ENCODE results near the gene TPSB2. TPM values are rescaled to one million over a fixed set of nuclear protein-coding genes. Genes with fewer than 3 reads are reported as not detected.

The TPSB2 gene
- total RNA-seq, 1 donor from 2014 or later, result not detected

GRCh38 chr16:1198194-1198593 is 31.8 kb downstream of the TPSB2 start:
- intact Hi-C loops (cut with micrococcal nuclease), result no loop called here
- Mint-ChIP-seq H3K4me1 (no peaks in the 10 kb centered on the region), H3K36me3 (ENCODE audit: low read depth) (no peaks in the 10 kb centered on the region), H3K27ac (no peak overlapping the region), H3K9me3 (peaks cover 3% of the 10 kb centered on the region), H3K27me3 (no peaks in the 10 kb centered on the region), H3K4me3 (no peak overlapping the region)
- POLR2A ChIA-PET, result no interaction called here
- CTCF ChIA-PET, result no interaction called here
- TF ChIP-seq CTCF (IDR thresholded peaks at IDR 0.05), result no peak
- DNase-seq, result no peak
- ATAC-seq (ENCODE audit: low read depth), result no peak

- Mint-ChIP-seq H3K36me3 (ENCODE audit: low read depth) (no peaks in the 10 kb centered on the region), H3K27me3 (peaks cover 3% of the 10 kb centered on the region), H3K27ac (no peak overlapping the region), H3K4me1 (no peaks in the 10 kb centered on the region), H3K9me3 (peaks cover 3% of the 10 kb centered on the region), H3K4me3 (no peak overlapping the region)
- intact Hi-C loops (cut with micrococcal nuclease), result no loop called here
- ATAC-seq (ENCODE audit: low read depth), result no peak
- ChIA-PET POLR2A (no interaction called here), CTCF (no interaction called here)
- TF ChIP-seq CTCF (IDR thresholded peaks at IDR 0.05), result no peak
- DNase-seq, result no peak
These were observed 32.6 kb downstream of the TPSB2 start for GRCh38 chr16:1197237-1197866.

GRCh38 chr16:1196494-1196893 is 33.5 kb downstream of the TPSB2 start:
- Mint-ChIP-seq H3K4me3 (no peak overlapping the region), H3K27me3 (peaks cover 3% of the 10 kb centered on the region), H3K9me3 (peaks cover 3% of the 10 kb centered on the region), H3K36me3 (ENCODE audit: low read depth) (no peaks in the 10 kb centered on the region), H3K4me1 (no peaks in the 10 kb centered on the region), H3K27ac (no peak overlapping the region)
- ChIA-PET CTCF (no interaction called here), POLR2A (no interaction called here)
- no peak for TF ChIP-seq CTCF (IDR thresholded peaks at IDR 0.05)
- intact Hi-C loops (cut with micrococcal nuclease), result no loop called here
- DNase-seq (no peak), ATAC-seq (ENCODE audit: low read depth) (no peak)

GRCh38 chr16:1195393-1195666 is 34.7 kb downstream of the TPSB2 start:
- TF ChIP-seq CTCF (IDR thresholded peaks at IDR 0.05), result no peak
- intact Hi-C loops (cut with micrococcal nuclease), result loop anchor here (2.0 kb wide), 1 partner anchor 383 kb away; no protein-coding TSS in a partner anchor
- ChIA-PET POLR2A (no interaction called here), CTCF (no interaction called here)
- Mint-ChIP-seq H3K9me3 (peaks cover 3% of the 10 kb centered on the region), H3K27me3 (peaks cover 3% of the 10 kb centered on the region), H3K27ac (no peak overlapping the region), H3K4me3 (no peak overlapping the region), H3K36me3 (ENCODE audit: low read depth) (no peaks in the 10 kb centered on the region), H3K4me1 (no peaks in the 10 kb centered on the region)
- ATAC-seq (ENCODE audit: low read depth) (no peak), DNase-seq (no peak)

- H3K27ac Mint-ChIP-seq, result no peak overlapping the region
- H3K27me3 Mint-ChIP-seq, result peaks cover 3% of the 10 kb centered on the region
- no peaks in the 10 kb centered on the region for H3K36me3 Mint-ChIP-seq (ENCODE audit: low read depth)
- H3K4me3 Mint-ChIP-seq, result no peak overlapping the region
- H3K4me1 Mint-ChIP-seq, result no peaks in the 10 kb centered on the region
- DNase-seq, result peak; percentile 29
- TF ChIP-seq CTCF (IDR thresholded peaks at IDR 0.05), result no peak
- H3K9me3 Mint-ChIP-seq, result peaks cover 2% of the 10 kb centered on the region
- no peak for ATAC-seq (ENCODE audit: low read depth)
- ChIA-PET CTCF (no interaction called here), POLR2A (no interaction called here)
- intact Hi-C loops (cut with micrococcal nuclease), result loop anchor here (2.0 kb wide), 1 partner anchor 382 kb away; no protein-coding TSS in a partner anchor
These were observed 35.2 kb downstream of the TPSB2 start for GRCh38 chr16:1194665-1195392.

All from activated B cell treated with CpG ODN at 0.5 μM for 24 hours (primary cell).